ENCODE results near the gene GNAS-AS1. TPM values are rescaled to one million over a fixed set of nuclear protein-coding genes. Genes with fewer than 3 reads are reported as not detected.

The GNAS-AS1 gene
- total and polyA plus RNA-seq, 2 donors (not counting 1 experiment from before 2014, with no cell fraction given): 1.5 TPM; not detected in 1

DNA sequence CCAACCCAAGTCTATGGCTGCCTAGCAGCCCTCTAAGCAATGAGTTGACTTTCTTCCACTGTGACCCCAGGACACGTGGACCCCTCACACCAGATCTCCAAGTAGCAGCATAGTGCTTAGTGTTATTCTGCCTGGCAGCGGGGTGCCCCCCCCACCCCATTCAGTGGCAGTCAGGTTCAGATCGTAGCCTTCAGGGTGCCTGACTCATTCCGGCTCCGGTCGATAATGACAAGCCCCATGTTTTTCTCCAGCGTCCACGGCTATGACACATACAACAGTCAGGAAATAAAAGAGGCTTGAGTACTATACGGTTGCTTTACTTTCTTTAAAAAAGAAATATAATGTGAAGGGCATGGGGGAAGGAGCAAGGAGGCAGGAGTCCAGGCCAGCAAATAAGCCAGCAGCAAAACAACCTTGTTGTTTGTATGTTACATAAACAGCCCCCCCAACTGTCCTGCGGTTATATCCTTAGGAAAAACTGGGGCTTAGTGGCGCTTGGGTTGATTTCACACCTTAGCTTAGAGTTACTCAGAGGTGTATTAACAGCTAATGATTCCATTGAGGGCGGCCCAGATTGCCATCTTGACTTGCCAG is 24.9 kb upstream of the GNAS-AS1 start:
- Histone ChIP-seq H3K79me2 (ENCODE audit: control insufficient read depth, insufficient read depth, low read length) (no peaks in the 10 kb centered on the region), H3K27ac (ENCODE audit: low read length in 2 of 2) (no peak overlapping the region), H3K9ac (ENCODE audit: low read length) (no peak overlapping the region), H3K4me3 (ENCODE audit: control extremely low read depth in 1 of 5, extremely low read depth in 1 of 5, insufficient read depth in 1 of 5, low read depth in 2 of 5, low read length in 4 of 5) (no peak overlapping the region), H3K36me3 (replicated peaks in 1 of 2; ENCODE audit: control extremely low read depth in 1 of 2, control insufficient read depth in 1 of 2, extremely low read depth in 1 of 2, insufficient read depth in 2 of 2, low read length in 1 of 2) (no peaks in the 10 kb centered on the region), H3K4me2 (replicated peaks; ENCODE audit: low read depth, low read length, poor library complexity, severe bottlenecking) (no peak overlapping the region), H3K4me1 (ENCODE audit: control insufficient read depth in 2 of 2, insufficient read depth in 2 of 2, low read length in 2 of 2) (peaks cover under 1 to 1% of the 10 kb centered on the region in 2 donors), H4K20me1 (ENCODE audit: control insufficient read depth, insufficient read depth, low read length, poor library complexity, severe bottlenecking) (no peaks in the 10 kb centered on the region), H3K27me3 (replicated peaks in 1 of 4; ENCODE audit: control extremely low read depth in 1 of 4, control insufficient read depth in 3 of 4, insufficient read depth in 4 of 4, low read length in 3 of 4) (no peaks in the 10 kb centered on the region), H3K9me3 (ENCODE audit: control extremely low read depth in 1 of 3, control insufficient read depth in 2 of 3, insufficient read depth in 1 of 3, low read length in 2 of 3) (no peaks in the 10 kb centered on the region), H2AFZ (ENCODE audit: insufficient read depth, low read depth, low read length, poor library complexity, severe bottlenecking) (no peak overlapping the region)
- POLR2A ChIA-PET: no interaction called here
- peaks cover 8% of the 10 kb centered on the region for H3K4me1 Mint-ChIP-seq
- H3K9me3 Mint-ChIP-seq (ENCODE audit: insufficient read depth): no peaks in the 10 kb centered on the region
- DNase-seq (no peak), ATAC-seq (ENCODE audit: low read depth) (no peak)
- CTCF ChIA-PET: interaction anchor here (0.9 to 2.2 kb wide), 4 partner anchors 11 to 346 kb away, joined by 3 to 6 read pairs (median 4); no protein-coding TSS in a partner anchor
- TF ChIP-seq EZH2 (IDR thresholded peaks at IDR 0.05; ENCODE audit: borderline replicate concordance, insufficient read depth, low read depth, low read length, poor library complexity, severe bottlenecking): no peak
- no peak for TF ChIP-seq CTCF (IDR thresholded peaks at IDR 0.05)
- H3K4me3 Mint-ChIP-seq: no peak overlapping the region
- intact Hi-C loops (cut with micrococcal nuclease): no loop called here
- no peaks in the 10 kb centered on the region for H3K27me3 Mint-ChIP-seq
- WGBS (ENCODE audit: insufficient coverage): 98% methylated on average over 8 of the region's 12 CpGs
- peak overlapping the region; percentile 54 for H3K27ac Mint-ChIP-seq

DNA sequence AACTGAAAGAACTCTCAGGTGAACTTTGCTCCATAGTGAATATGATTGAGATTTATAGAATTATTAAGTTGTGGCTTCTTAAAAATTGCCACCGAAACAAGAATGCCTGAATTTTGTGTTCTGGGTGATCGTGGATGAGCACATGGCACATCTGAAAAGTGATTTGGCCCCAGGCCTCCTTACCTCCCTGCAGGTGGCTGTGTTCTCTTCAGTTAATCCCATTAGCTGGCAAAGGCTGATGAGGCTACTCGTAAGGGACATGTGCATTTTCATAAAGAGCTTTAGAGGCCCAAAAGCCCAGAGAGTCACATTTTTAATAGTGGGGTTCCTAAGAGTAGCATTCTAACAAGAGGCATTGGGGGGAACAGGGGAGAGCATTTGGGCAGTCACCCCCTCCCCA is 24.4 kb upstream of the GNAS-AS1 start:
- intact Hi-C loops (cut with micrococcal nuclease): no loop called here
- POLR2A ChIA-PET: no interaction called here
- Histone ChIP-seq H3K27ac (ENCODE audit: low read length in 2 of 2) (no peak overlapping the region), H3K4me3 (ENCODE audit: control extremely low read depth in 1 of 5, extremely low read depth in 1 of 5, insufficient read depth in 1 of 5, low read depth in 2 of 5, low read length in 4 of 5) (no peak overlapping the region), H3K27me3 (replicated peaks in 1 of 4; ENCODE audit: control extremely low read depth in 1 of 4, control insufficient read depth in 3 of 4, insufficient read depth in 4 of 4, low read length in 3 of 4) (no peaks in the 10 kb centered on the region), H2AFZ (ENCODE audit: insufficient read depth, low read depth, low read length, poor library complexity, severe bottlenecking) (no peak overlapping the region), H3K79me2 (ENCODE audit: control insufficient read depth, insufficient read depth, low read length) (no peaks in the 10 kb centered on the region), H3K9ac (ENCODE audit: low read length) (no peak overlapping the region), H3K9me3 (ENCODE audit: control extremely low read depth in 1 of 3, control insufficient read depth in 2 of 3, insufficient read depth in 1 of 3, low read length in 2 of 3) (no peaks in the 10 kb centered on the region), H3K36me3 (replicated peaks in 1 of 2; ENCODE audit: control extremely low read depth in 1 of 2, control insufficient read depth in 1 of 2, extremely low read depth in 1 of 2, insufficient read depth in 2 of 2, low read length in 1 of 2) (no peaks in the 10 kb centered on the region), H3K4me2 (replicated peaks; ENCODE audit: low read depth, low read length, poor library complexity, severe bottlenecking) (no peak overlapping the region), H3K4me1 (ENCODE audit: control insufficient read depth in 2 of 2, insufficient read depth in 2 of 2, low read length in 2 of 2) (peaks cover 5 to 6% of the 10 kb centered on the region in 2 donors), H4K20me1 (ENCODE audit: control insufficient read depth, insufficient read depth, low read length, poor library complexity, severe bottlenecking) (no peaks in the 10 kb centered on the region)
- no peak for ATAC-seq (ENCODE audit: low read depth)
- Mint-ChIP-seq H3K27me3 (no peaks in the 10 kb centered on the region), H3K9me3 (ENCODE audit: insufficient read depth) (no peaks in the 10 kb centered on the region), H3K27ac (no peak overlapping the region), H3K4me1 (peaks cover 12% of the 10 kb centered on the region), H3K4me3 (no peak overlapping the region)
- DNase-seq: no peak
- WGBS (ENCODE audit: insufficient coverage): 100% methylated on average over 2 of the region's 3 CpGs
- TF ChIP-seq EZH2 (IDR thresholded peaks at IDR 0.05; ENCODE audit: borderline replicate concordance, insufficient read depth, low read depth, low read length, poor library complexity, severe bottlenecking) (no peak), CTCF (IDR thresholded peaks at IDR 0.05) (no peak)
- CTCF ChIA-PET: interaction anchor here (0.9 to 2.2 kb wide), 3 partner anchors 11 to 332 kb away, joined by 3 to 6 read pairs (median 4); no protein-coding TSS in a partner anchor

Data from B cell (primary cell).